Uterus (tissue), 2 donors: ENCODE measurements around the gene BABAM2.

ENCODE experiments used
- CTCF ChIP-seq, 4 experiments: fragments of 200-600 bp in 2 of 4; fragments of 450-650 bp in 2 of 4; sonication (generic) in 2 of 4; IDR thresholded peaks; one replicate each; pipeline ENCODE4 v1.5.1; 2016 to 2019; ENCODE audit warnings: antibody characterized with exemption in 4 of 4, mild to moderate bottlenecking in 2 of 4, moderate library complexity in 1 of 4
- POLR2A ChIP-seq, 2 donors: fragments of 450-650 bp; IDR thresholded peaks; one replicate each; pipeline ENCODE4 v1.6.1; 2016; ENCODE audit warnings: antibody characterized with exemption in 2 of 2, mild to moderate bottlenecking in 1 of 2, moderate library complexity in 1 of 2

- TF ChIP-seq CTCF (IDR thresholded peaks at IDR 0.05) (no peak), POLR2A (IDR thresholded peaks at IDR 0.05) (no peak)
These were observed 337.0 kb downstream of the BABAM2 start for GRCh38 chr2:28227498-28227897.
